HG03097 (cell line): Measurements from ENCODE around the gene SRA1.

Experiments
- ATAC-seq: cut with Tn5 transposase; IDR thresholded peaks from one replicate; pipeline ENCODE4 v1.9.1; 2021; ENCODE audit not compliant: unreplicated experiment, low FRiP score

The SRA1 gene

DNA sequence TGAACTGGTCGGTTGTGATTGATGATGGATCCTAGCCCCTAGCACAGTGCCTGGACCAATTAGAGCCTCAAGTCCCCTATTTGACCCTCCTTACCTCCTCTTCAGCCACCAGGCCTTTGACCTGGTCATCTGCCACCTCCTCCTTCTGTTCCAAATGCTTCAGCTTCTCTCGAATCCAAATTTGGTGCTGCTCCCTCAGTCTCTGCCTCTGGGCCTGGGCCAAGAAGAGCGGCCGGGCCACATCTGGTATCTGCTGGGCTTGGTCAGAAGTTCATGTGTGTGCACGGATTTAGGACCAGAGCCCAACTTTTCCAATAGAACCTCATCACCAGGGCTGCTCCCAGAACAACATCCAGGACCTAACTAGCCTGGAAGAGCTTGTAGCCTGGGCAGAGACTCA, 13.8 kb upstream of the SRA1 start:
- ATAC-seq: no peak

DNA sequence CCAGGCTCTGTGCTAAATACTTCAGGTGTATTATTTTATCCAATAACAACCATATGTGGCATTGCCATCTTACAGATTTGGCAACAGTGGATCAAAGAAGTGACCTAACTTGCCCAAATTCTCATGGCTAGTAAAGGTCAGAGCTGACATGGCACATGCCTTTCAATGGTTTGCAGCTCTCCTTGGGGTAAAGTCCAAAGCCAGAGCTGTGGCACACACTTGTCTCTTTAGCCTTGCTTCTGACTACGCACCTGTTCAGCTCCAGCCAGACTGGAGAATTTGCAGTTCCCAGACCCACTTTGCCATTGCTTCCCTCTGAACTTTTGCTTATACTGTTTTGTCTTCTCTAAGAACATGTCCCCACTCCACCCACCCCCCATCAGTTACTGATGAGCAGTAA, 13.2 kb upstream of the SRA1 start:
- no peak for ATAC-seq

DNA sequence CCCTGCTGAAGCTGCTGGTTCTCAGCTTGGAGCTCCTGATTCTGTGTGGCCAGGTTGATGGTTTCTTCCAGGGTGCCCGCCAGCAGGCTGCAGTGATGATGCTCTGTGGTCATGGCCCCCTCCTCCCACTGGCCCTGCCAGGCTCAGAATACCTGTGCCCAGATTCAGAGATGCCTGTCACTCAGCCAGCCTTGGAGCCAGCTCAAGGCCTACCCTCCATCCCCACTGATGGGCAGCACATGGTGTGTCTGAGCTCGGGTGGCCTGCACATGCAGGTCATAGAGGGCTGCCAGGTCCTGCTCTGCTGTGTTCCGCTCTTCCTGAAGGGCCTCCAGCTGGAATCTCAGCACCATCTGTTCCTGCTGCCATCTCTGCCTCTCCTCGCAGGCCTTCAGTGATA, 12.8 kb upstream of the SRA1 start:
- ATAC-seq: no peak

DNA sequence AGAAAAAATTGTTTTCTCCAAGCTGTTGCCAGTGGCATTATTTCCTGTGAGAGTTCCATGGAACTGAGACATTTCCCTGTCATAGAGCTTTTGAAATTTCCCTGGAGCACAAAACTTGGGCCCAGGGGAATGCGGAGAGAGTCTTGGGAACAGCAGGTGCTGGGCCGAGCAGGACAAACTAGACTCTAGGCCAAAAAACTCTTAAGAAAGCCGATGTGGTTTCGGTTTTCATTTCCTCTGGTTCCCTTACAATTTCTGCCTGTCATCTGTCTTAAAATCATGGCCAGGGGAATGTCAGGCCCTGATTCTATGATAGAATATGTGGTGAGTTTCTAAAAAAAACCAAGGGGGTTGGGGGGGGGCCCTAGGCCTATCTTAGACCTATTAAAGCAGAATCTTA, 11.9 kb upstream of the SRA1 start:
- no peak for ATAC-seq

DNA sequence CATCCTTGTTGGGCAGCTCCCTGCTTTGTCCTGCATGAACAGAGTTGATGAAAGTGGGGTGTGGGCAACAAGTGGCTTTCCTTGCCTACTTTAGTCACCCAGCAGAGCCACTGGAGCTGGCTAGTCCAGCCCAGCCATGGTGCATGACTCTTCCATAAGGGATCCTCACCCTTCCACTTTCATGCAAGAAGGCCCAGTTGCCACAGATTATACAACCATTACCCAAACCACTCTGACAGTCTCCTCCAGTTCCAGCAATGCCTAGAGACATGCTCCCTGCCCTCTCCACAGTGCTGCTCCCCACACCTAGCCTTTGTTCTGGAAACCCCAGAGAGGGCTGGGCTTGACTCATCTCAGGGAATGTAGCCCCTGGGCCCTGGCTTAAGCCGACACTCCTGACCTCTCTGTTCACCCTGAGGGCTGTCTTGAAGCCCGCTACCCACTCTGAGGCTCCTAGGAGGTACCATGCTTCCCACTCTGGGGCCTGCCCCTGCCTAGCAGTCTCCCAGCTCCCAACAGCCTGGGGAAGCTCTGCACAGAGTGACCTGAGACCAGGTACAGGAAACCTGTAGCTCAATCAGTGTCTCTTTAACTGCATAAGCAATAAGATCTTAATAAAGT, 11.3 kb upstream of the SRA1 start:
- no peak for ATAC-seq

DNA sequence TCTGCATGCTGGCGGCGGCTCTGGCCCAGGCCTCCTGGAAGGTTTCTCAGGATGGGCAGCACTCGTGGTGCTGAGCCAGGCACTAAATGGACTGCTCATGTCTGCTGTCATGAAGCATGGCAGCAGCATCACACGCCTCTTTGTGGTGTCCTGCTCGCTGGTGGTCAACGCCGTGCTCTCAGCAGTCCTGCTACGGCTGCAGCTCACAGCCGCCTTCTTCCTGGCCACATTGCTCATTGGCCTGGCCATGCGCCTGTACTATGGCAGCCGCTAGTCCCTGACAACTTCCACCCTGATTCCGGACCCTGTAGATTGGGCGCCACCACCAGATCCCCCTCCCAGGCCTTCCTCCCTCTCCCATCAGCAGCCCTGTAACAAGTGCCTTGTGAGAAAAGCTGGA, 10.6 kb upstream of the SRA1 start:
- no peak for ATAC-seq

DNA sequence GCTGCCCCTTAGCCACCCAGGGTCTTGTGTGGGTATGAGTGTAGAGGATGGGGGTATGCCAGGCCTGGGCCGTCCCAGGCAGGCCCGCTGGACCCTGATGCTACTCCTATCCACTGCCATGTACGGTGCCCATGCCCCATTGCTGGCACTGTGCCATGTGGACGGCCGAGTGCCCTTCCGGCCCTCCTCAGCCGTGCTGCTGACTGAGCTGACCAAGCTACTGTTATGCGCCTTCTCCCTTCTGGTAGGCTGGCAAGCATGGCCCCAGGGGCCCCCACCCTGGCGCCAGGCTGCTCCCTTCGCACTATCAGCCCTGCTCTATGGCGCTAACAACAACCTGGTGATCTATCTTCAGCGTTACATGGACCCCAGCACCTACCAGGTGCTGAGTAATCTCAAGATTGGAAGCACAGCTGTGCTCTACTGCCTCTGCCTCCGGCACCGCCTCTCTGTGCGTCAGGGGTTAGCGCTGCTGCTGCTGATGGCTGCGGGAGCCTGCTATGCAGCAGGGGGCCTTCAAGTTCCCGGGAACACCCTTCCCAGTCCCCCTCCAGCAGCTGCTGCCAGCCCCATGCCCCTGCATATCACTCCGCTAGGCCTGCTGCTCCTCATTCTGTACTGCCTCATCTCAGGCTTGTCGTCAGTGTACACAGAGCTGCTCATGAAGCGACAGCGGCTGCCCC, 10.0 kb upstream of the SRA1 start:
- no peak for ATAC-seq

DNA sequence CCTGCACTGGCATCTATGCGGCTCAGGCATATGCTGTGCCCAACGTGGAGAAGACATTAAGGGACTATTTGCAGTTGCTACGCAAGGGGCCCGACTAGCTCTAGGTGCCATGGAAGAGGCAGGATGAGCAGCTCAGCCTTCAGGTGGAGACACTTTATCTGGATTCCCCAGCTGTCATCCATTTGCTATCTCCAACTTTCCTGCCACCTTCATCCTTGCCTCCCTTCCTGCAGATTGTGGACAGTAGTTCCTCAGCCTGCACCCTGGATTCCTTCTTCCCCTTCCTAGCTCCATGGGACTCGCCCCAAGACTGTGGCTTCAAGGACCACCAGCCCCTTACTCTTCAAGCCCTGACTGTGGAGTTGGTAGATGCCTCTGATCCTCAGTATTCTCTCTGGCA, 9.4 kb upstream of the SRA1 start:
- no peak for ATAC-seq

DNA sequence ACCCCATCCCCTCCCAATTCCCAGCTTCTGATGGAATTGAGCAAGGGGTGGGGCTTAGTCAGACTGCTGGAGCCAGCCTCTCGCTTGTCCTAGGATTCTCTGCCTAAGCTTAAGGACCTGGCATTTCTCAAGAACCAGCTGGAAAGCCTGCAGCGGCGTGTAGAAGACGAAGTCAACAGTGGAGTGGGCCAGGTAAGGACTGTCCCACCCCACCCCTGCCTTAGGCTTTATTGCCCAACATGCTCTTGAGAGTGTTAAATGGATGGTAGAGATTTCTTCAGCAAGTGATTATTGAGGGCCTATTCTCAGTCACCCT, 8.5 kb upstream of the SRA1 start:
- ATAC-seq: no peak

DNA sequence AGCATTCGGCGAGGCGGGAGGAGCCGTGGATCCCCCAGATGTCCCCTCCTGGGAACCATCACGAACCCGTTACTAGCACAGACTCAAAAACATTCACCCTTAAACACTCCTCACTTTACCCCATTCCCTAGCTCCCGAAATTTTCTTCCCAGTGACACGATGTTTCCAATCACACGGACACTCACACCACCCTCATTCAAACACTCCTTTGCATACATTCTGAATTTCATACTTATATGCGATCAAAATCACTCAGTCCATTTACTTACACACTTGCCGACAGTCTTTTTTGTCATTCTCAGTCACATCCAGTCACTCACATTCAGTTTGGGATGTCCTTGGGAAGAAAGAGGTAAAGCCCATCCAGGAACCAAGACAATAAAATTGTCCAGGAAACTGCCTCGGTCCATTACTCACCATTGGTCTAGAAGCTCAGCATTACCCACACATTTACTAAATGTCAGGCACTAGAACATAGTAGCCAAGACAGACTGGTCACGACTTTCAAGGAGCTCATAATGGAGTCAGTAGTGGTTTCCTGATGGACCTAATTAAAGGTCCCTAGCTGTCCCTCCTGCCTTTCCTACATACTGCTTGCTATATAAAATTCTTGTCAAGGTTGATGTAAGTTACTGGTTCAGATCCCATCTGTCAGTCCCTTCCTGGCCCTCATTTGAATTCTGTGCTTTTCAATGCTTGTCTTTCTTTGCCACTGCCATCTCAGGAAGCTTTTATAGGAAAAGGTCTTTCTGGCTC, 7.9 kb upstream of the SRA1 start:
- ATAC-seq: no peak

DNA sequence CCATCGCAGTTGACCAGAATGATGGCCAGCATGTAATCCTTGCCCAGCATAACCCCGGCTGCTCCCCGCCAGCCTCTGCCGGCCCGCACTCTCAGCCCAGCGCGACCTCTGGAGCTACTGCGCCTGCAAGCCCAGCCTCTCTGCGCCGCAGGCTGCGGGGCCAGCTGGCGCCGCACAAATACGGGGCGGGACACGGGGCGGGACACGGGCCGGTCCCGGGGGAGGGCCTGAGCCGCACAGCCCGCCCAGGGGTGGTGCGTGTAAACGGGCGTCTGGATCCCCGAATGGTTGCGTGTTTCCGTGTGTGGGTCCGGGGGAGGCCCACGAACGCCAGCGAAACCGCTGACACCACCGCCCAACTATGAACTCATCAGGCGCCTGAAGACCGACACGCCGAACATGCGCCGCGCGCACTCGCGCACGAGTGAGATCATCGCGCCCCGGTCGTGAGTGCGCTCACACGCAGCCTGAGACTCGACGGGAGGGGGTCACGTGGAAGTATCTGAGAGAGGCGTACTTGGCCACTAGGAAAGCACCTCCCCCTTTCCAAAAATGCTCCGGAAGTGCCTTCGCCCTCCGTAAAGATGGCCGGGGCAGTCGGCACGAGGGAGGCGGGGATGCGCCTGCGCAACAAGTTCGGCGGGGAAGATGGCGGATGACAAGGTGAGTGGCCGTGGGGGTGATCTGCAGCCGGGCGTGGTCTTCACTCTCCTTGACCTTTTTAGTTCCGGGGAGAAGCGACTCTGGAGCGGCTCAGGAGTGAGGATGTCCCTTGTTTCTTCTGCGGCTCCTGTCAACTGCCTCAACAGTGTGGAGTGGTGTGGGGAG, 7.1 kb upstream of the SRA1 start, which contains the start of the genes APBB3 and SLC35A4:
Gene APBB3, minus strand, starts transcription at position 403 of the 828 bp plus-strand sequence. Its CDS starts 353 bp downstream, at position 50.
Gene SLC35A4, plus strand, starts transcription at position 633 of the 828 bp plus-strand sequence. CDS start 2,342 bp downstream, outside the sequence.
- peak; percentile 83 for ATAC-seq

DNA sequence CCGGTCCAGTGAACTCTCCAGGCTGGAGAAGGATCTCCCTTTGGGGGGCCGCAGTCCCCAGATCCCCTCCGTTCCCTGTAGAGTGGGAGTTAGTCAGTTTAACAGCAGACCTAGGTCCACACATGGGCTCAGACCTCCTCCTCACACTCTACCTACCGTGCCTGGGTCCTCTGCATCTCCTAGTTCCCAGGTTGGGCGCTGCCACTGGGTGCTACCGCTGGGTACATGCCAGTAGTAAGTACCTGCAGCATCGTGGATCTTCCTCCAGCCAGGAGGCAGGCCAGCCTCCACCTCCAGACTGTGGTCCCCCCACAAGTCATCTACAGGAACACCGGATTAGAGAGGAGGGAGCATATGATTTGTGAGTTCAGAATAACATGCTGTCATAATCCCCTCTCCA, 6.3 kb upstream of the SRA1 start:
- ATAC-seq: no peak

DNA sequence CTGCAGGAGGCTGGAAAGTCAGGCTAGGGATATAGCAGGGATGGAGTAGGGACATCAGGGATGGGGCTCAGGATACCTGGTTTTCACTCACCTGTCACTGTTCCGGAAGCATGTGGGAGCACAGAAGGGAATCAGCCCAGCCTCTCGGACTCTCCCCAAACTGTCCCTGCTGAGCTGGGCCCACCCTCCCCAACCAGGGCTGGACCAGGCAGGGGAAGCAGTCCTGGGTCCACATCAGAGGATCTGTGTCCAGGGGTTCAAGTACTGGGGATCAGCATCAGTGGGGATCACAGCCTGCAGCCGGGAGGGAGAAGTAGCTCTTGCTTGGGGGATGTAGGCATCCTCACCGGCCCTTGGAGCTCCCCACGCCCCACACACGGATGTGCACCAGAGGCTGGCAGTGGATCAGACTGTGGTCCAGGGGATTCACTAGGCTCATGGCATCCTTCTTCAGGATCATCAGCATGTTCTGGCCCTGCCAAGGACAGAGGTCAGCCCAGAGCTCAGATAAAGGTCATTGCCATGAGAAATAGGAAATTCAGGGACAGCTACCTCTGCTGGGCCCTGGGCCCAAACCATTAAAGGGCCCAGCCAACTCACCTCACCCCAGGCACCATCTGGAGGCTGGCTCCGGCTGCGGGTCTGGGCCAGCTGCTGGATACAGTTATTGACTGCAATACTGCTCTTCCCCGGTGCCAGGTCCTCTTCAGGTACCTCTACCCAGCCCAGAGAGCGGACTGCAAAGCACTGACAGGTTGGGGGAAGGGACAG, 4.7 kb upstream of the SRA1 start:
- ATAC-seq: no peak

DNA sequence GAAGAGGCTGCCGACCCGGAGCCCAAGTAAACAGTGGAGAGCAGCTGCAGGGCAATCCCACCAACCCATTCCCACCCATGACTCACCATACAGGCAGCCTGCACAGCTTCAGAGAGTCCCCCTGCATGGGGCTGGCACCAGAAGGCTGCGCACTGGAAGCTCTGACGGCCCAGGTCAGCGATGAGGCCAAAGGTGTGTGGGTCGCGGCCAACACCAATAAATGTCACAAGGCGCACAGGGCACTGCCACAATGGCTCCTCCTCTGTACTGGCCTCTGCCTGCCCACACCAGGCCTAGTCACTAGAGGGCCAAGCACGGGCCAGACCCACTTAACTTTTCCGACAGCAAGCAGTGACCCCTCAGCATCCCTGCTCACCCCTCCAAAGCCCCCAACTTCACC, 3.0 kb upstream of the SRA1 start:
- ATAC-seq: no peak

DNA sequence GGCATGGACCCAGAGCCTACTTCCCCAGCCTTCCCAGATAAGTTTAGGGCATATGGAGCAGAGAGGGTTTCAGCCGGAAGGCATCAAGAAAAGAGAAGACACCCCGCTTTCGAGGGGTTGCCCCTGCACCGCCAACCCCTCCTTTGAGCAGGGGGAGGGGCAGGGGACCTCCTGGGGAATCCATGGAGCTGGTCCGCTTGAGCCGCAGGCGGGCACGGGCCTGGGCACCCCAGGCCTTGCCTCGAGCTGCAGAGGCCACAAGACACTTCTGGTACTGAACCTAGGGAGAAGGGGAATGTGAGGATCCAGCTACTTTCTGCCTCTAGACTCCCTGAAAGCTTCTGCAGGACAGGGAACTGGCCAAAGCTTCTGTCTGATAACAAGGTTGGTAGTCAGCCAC, 1.3 kb upstream of the SRA1 start:
- no peak for ATAC-seq

DNA sequence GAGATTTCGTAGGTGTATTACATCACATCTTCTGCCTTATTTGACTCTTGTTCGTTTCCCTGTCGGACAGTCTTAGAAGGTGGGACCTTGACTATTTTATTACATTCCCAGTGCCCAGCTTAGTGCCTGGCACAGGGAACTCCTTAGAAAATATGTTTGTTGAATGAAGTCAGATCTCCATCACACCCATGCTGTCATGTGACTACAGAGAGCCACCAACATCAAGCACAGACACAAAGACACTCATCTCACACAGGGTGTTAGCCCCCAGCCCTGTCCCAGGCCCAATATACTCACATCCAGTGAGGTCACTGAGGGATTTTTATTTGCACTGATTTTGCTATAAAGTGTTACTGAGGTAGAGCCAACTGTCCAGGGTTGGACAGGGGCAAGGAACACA, 692 bp upstream of the SRA1 start:
- ATAC-seq: no peak

DNA sequence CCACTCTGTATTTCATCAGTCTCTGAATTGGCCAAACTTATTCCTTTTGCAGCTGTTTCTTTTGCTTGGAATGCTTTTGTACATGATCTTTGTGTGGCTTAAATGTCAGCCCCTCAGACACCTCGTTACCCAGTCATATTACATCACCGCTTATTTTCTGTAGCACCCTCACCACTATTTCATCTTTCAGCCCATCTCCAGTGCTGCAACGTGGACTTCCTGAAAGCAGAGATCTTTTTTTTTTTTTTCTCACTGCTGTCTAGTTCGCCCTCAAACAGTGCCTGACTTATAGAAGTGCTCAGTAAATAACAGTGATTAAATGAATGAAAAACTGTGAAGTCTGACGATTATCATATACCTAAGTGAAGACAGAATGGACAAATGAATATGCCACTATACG, 835 bp downstream of the SRA1 start:
- ATAC-seq: no peak

DNA sequence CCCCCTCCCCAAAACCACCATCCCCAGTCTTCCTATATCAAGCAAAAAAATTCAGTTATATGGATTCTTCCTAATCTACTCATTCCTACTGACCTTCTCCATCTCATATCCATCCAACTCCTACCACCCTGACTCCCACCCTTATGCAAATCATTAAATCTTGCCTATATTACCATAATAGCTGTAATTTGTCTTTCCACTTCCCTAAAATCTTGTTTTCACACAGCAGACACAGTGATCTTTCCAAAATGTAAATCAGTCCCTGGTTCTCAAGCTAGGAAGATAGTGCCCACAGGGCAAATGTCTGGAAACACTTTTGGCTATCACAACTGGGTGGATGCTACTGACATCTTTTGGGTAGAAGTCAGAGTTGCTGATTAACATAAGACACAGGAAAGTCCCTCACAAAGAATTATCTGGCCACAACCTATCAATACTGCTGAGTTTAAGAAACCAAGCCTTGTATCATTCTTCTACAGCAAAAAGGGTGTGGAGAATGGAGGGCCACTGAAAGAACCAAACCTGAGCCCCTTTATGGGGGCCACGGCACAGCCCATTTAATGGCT, 1.4 kb downstream of the SRA1 start:
- ATAC-seq: no peak

DNA sequence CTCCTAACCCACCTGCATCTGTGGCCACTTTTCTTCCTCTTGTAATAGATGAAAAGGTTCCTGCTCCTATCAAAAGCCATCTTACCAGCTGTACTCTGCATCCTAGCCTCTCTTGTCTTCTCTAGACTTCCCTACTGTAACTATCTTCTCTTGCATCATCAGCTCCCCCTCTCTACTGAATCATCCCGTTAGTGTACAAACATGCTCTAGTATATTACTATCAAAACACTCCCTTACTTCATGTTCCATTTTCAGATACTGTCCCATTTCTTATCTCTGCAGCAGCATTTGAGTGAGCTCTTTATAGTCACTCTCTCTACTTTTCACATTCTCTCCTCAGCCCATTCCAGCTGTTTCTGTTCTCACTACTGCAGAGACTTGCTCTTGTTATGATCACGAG, 2.8 kb downstream of the SRA1 start:
- ATAC-seq: no peak

DNA sequence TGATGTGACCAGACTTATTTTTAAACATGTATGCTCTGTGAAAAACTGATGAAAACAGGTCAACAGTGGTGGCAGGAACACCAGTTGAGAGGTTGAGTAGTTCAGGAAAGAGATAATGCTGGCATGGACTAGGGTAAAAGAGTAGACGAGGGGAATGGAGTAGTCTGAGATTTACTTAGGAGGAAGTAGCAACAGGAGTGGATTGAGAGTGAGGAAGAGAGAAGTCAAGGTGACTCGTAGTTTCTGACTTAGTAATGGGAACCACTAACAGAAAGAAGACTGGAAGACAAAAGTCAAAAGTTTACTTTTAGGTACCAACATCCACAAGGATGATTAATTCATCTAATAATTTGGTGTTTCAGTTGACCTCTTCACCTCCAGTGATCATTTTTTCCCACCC, 3.6 kb downstream of the SRA1 start:
- no peak for ATAC-seq
